Sigmoid colon (tissue), 7 donors: ENCODE data around the gene TLE1. TPM values are rescaled to one million over a fixed set of nuclear protein-coding genes. Genes with fewer than 3 reads are reported as not detected.

ENCODE experiments used
- DNase-seq: peaks from one replicate; pipeline ENCODE4 v3.0.0-alpha.2; 2019
- H3K27ac ChIP-seq, 4 donors: fragments of 200-600 bp; sonication (generic); one replicate each; pipeline ENCODE4 v1.5.1; 2016 to 2019; ENCODE audit warnings: mild to moderate bottlenecking in 1 of 4
- H3K27me3 ChIP-seq, 3 donors: fragments of 200-600 bp; sonication (generic); one replicate each; pipeline ENCODE4 v1.5.1; 2019; ENCODE audit warnings: mild to moderate bottlenecking in 1 of 3
- H3K36me3 ChIP-seq, 4 donors: fragments of 200-600 bp; sonication (generic); one replicate each; pipeline ENCODE4 v1.5.1; 2016 to 2019
- H3K4me1 ChIP-seq, 4 donors: fragments of 200-600 bp; sonication (generic); one replicate each; pipeline ENCODE4 v1.5.1; 2017 to 2019
- H3K4me3 ChIP-seq, 4 donors: fragments of 200-600 bp; sonication (generic); one replicate each; pipeline ENCODE4 v1.5.1; 2017 to 2019; ENCODE audit warnings: mild to moderate bottlenecking in 2 of 4, moderate library complexity in 1 of 4
- H3K9me3 ChIP-seq, 4 donors: fragments of 200-600 bp in 3 of 4; sonication (generic) in 3 of 4; one replicate each; pipeline versions ENCODE4 v1.5.1 to v1.6.1; 2013 to 2019
- EP300 ChIP-seq, 4 donors: sonication (generic); formaldehyde crosslinking; IDR thresholded peaks; one replicate each; pipeline ENCODE4 v1.6.1; 2017; ENCODE audit warnings: antibody characterized with exemption in 4 of 4
- POLR2A ChIP-seq, 2 donors: fragments of 450-650 bp; IDR thresholded peaks; one replicate each; pipeline ENCODE4 v1.6.1; 2016; ENCODE audit warnings: antibody characterized with exemption in 2 of 2, mild to moderate bottlenecking in 2 of 2, moderate library complexity in 2 of 2
- POLR2AphosphoS5 ChIP-seq, 4 donors: sonication (generic); formaldehyde crosslinking; IDR thresholded peaks; one replicate each; pipeline ENCODE4 v1.6.1; 2017; ENCODE audit warnings: antibody characterized with exemption in 4 of 4
- WGBS, 2 donors: extraction: QIAGEN DNeasy Blood & Tissue Kit; methylation state at CpG; one replicate each; pipeline ENCODE4 v1.1.7; 2013; 5-methylcytosine and 5-hydroxymethylcytosine counted together
- intact Hi-C: fragments of 100-400 bp; cut with DNase I; formaldehyde crosslinking; loops from one replicate; pipeline ENCODE4 v1.15.1; 2023
- polyA plus RNA-seq, 3 donors: library from polyadenylated mRNA; stranded (reverse); fragments of 200-250 nt; gene quantifications; one replicate each; pipeline ENCODE4 v1.2.3, GENCODE V29; 2013
- total RNA-seq, 4 donors: library from RNA; depleted of rRNA; stranded (reverse); fragments of >200 nt; gene quantifications; one replicate each; pipeline ENCODE4 v1.1.0, GENCODE V29; 2016
- TF ChIP-seq, protein P1 (sequence below), 4 experiments: fragments of 450-650 bp in 3 of 4; fragments of 200-600 bp in 1 of 4; IDR thresholded peaks; one replicate each; pipeline ENCODE4 v1.5.1; 2016 to 2019; ENCODE audit warnings: antibody characterized with exemption in 4 of 4, mild to moderate bottlenecking in 3 of 4, moderate library complexity in 2 of 4
- donor health status: healthy with polysubstance abuse.
- donor health status: Bipolar disorder and iron deficiency.
- donor health status: healthy.

TLE1 gene
- total and polyA plus RNA-seq, 7 donors: 28.9 to 54.6 (median 45.7) TPM

DNA sequence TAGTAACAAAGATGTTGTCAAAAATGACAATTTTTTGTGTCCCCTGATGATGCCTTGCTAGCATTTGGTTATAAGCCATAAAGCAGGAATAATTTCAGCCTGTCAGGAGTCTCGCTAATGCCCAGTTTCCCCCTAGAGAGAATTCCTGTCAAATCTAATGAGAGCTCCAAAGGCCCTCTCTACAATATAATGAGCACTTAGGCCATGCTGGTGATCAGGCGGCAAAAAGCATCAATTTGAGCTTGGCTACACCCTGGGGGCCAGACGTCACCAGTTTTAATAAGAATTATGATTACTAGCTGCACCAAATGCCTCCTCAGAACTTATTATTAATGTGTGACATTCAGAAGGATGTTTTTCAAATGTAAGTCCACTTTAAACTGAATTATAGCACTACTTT, 6.1 kb downstream of the TLE1 start:
- no peak overlapping the region for H3K27ac ChIP-seq
- H3K4me1 ChIP-seq: peaks cover 0 to 64% (median 53%) of the 10 kb centered on the region in 4 donors
- no peaks in the 10 kb centered on the region for H3K27me3 ChIP-seq
- no peaks in the 10 kb centered on the region for H3K9me3 ChIP-seq
- peaks cover 0 to 30% (median 0%) of the 10 kb centered on the region in 4 donors for H3K36me3 ChIP-seq
- intact Hi-C loops: loop anchor here (10.0 kb wide), 2 partner anchors 288 to 598 kb away; no protein-coding TSS in a partner anchor
- no peak overlapping the region for H3K4me3 ChIP-seq
- no peak for DNase-seq
- no peak for TF ChIP-seq POLR2AphosphoS5 (IDR thresholded peaks at IDR 0.05)
- 78 to 89% methylated on average over 3 of the region's 3 CpGs for WGBS, 2 donors

DNA sequence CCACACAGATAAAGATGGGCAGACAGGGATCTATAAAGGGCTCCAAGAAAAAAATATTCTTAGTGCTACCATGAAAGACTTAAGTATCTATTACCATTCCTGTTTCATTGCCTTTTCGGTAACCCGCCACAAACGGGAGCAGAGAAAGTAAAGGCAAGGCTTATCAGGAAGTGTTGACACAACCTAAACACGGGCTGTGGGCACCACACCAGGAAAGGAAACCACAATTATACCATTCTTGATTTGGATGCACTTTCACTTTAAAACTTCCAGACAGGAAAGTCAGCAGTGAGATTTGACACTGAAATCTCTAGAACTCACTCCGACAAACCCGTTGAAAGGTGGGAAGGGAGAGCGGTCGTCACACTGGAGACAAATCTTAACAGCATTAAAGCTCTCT, 6.5 kb downstream of the TLE1 start:
- Histone ChIP-seq H3K27ac (no peak overlapping the region), H3K9me3 (no peaks in the 10 kb centered on the region), H3K4me1 (peaks cover 0 to 64% (median 53%) of the 10 kb centered on the region in 4 donors), H3K27me3 (no peaks in the 10 kb centered on the region), H3K4me3 (no peak overlapping the region), H3K36me3 (peaks cover 0 to 32% (median 0%) of the 10 kb centered on the region in 4 donors)
- no peak for DNase-seq
- WGBS, 2 donors: 13 to 19% methylated on average over 8 of the region's 8 CpGs
- TF ChIP-seq EP300 (IDR thresholded peaks at IDR 0.05): no peak
- TF ChIP-seq, protein P1, sequence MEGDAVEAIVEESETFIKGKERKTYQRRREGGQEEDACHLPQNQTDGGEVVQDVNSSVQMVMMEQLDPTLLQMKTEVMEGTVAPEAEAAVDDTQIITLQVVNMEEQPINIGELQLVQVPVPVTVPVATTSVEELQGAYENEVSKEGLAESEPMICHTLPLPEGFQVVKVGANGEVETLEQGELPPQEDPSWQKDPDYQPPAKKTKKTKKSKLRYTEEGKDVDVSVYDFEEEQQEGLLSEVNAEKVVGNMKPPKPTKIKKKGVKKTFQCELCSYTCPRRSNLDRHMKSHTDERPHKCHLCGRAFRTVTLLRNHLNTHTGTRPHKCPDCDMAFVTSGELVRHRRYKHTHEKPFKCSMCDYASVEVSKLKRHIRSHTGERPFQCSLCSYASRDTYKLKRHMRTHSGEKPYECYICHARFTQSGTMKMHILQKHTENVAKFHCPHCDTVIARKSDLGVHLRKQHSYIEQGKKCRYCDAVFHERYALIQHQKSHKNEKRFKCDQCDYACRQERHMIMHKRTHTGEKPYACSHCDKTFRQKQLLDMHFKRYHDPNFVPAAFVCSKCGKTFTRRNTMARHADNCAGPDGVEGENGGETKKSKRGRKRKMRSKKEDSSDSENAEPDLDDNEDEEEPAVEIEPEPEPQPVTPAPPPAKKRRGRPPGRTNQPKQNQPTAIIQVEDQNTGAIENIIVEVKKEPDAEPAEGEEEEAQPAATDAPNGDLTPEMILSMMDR (IDR thresholded peaks at IDR 0.05): no peak
- no peak for TF ChIP-seq POLR2AphosphoS5 (IDR thresholded peaks at IDR 0.05)
- TF ChIP-seq POLR2A (IDR thresholded peaks at IDR 0.05): no peak
- intact Hi-C loops: loop anchor here (10.0 kb wide), 2 partner anchors 288 to 598 kb away; no protein-coding TSS in a partner anchor

DNA sequence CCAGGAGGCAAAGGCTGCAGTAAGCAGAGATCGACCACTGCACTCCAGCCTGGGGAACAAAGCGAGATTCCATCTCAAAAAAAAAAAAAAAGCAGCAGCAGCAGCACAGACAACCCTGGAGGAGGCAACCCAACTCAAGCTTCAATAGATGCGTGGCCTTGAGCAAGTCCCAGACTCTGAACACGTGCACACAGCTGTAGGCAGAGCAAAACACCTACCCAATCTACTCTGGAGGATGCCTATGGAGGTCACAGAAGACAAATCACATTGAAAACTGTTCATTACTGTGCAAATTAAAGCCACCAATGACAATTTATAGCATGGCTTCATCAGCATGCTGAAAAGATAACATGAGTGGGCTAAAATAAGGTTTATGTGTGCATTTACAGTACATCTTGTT, 7.2 kb downstream of the TLE1 start:
- 84 to 92% methylated on average over 4 of the region's 4 CpGs for whole genome bisulfite sequencing, 2 donors
- Histone ChIP-seq H3K36me3 (peaks cover 0 to 32% (median 0%) of the 10 kb centered on the region in 4 donors), H3K9me3 (no peaks in the 10 kb centered on the region), H3K27ac (no peak overlapping the region), H3K27me3 (no peaks in the 10 kb centered on the region), H3K4me3 (no peak overlapping the region), H3K4me1 (peaks cover 0 to 64% (median 53%) of the 10 kb centered on the region in 4 donors)
- intact Hi-C loops: loop anchor here (10.0 kb wide), 2 partner anchors 287 to 597 kb away; no protein-coding TSS in a partner anchor
- DNase-seq: no peak
- TF ChIP-seq EP300 (IDR thresholded peaks at IDR 0.05) (no peak), POLR2AphosphoS5 (IDR thresholded peaks at IDR 0.05) (no peak), POLR2A (IDR thresholded peaks at IDR 0.05) (no peak)
- TF ChIP-seq, protein P1 (IDR thresholded peaks at IDR 0.05): no peak

DNA sequence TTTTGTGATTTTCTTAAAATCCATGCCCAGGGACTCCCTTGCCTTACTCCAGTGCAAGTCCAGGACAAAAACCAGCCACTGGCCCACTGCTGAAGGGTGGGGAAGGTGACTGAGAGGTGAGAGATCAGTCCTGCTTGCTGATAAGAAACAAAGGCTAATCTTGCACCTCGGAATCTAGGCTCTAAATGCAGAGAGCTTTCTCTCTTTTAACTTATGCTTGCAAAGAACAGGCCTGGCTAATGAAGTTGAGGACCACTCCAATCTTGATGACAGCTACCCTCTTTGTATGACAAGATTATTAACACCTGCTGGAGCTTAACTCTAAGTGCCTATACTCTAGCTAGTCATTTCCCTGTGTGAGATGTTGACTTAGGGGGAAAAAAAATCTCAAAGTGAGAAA, 8.8 kb downstream of the TLE1 start:
- no peaks in the 10 kb centered on the region for H3K9me3 ChIP-seq
- peaks cover 0 to 29% (median 0%) of the 10 kb centered on the region in 4 donors for H3K36me3 ChIP-seq
- no peak overlapping the region for H3K27ac ChIP-seq
- peaks cover 0 to 58% (median 47%) of the 10 kb centered on the region in 4 donors for H3K4me1 ChIP-seq
- H3K4me3 ChIP-seq: no peak overlapping the region
- no peaks in the 10 kb centered on the region for H3K27me3 ChIP-seq
- TF ChIP-seq POLR2A (IDR thresholded peaks at IDR 0.05) (no peak), POLR2AphosphoS5 (IDR thresholded peaks at IDR 0.05) (no peak), EP300 (IDR thresholded peaks at IDR 0.05) (no peak)
- TF ChIP-seq, protein P1 (IDR thresholded peaks at IDR 0.05): no peak
- DNase-seq: no peak
- intact Hi-C loops: loop anchor here (10.0 kb wide), 2 partner anchors 286 to 596 kb away; no protein-coding TSS in a partner anchor
- WGBS, 2 donors: 45 to 81% methylated on average over 1 of the region's 1 CpG

DNA sequence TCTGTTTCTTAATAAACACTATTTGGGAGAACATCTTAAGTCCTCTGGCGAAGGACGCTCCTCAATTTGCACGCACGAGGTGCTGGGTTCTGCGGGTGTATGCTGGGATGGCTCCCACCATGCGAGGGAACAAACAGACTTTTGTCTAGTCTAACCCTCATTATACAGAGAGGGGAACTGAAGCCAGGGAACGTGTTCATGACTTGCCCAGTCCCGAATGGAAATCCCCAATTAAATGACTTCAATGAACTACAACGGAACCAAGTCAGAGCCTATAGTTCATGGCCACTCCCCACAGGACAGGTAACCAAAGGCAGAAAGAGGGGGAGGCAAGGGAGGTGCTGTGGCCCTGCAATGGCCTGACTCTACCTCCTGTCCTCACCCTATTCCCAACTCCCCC, 9.3 kb downstream of the TLE1 start:
- Histone ChIP-seq H3K27ac (peak overlapping the region in 1 of 4 donors; percentile 28), H3K9me3 (no peaks in the 10 kb centered on the region), H3K4me3 (no peak overlapping the region), H3K27me3 (no peaks in the 10 kb centered on the region), H3K36me3 (peaks cover 0 to 24% (median 0%) of the 10 kb centered on the region in 4 donors), H3K4me1 (peaks cover 0 to 53% (median 42%) of the 10 kb centered on the region in 4 donors)
- 75 to 76% methylated on average over 9 of the region's 9 CpGs for WGBS, 2 donors
- intact Hi-C loops: loop anchor here (10.0 kb wide), 2 partner anchors 285 to 595 kb away; no protein-coding TSS in a partner anchor
- TF ChIP-seq POLR2AphosphoS5 (IDR thresholded peaks at IDR 0.05) (peak in 1 of 4 donors; percentile 12), EP300 (IDR thresholded peaks at IDR 0.05) (no peak)
- no peak for DNase-seq
